Measurements from ENCODE around the gene ZNF22. TPM values are rescaled to one million over a fixed set of nuclear protein-coding genes. Genes with fewer than 3 reads are reported as not detected.

The ZNF22 gene
- total RNA-seq, 1 donor from 2014 or later = 34.2 TPM

- ChIA-PET CTCF (no interaction called here), POLR2A (no interaction called here)
- no peaks in the 10 kb centered on the region for H3K36me3 Mint-ChIP-seq (ENCODE audit: low read depth)
- H3K9me3 Mint-ChIP-seq = no peaks in the 10 kb centered on the region
- DNase-seq (no peak), ATAC-seq (ENCODE audit: low read depth) (no peak)
- no peak for TF ChIP-seq CTCF (IDR thresholded peaks at IDR 0.05)
- H3K4me3 Mint-ChIP-seq = no peak overlapping the region
- H3K4me1 Mint-ChIP-seq = no peaks in the 10 kb centered on the region
- intact Hi-C loops (cut with micrococcal nuclease) = no loop called here
- peaks cover 2% of the 10 kb centered on the region for H3K27me3 Mint-ChIP-seq
- no peak overlapping the region for H3K27ac Mint-ChIP-seq
Measured at GRCh38 chr10:44982114-44982460, 18.6 kb upstream of the ZNF22 start.

GRCh38 chr10:44982496-44982895 lies 18.2 kb upstream of the ZNF22 start:
- H3K27ac Mint-ChIP-seq = no peak overlapping the region
- intact Hi-C loops (cut with micrococcal nuclease) = no loop called here
- ChIA-PET POLR2A (no interaction called here), CTCF (no interaction called here)
- peaks cover 2% of the 10 kb centered on the region for H3K27me3 Mint-ChIP-seq
- no peak for DNase-seq
- no peaks in the 10 kb centered on the region for H3K36me3 Mint-ChIP-seq (ENCODE audit: low read depth)
- ATAC-seq (ENCODE audit: low read depth) = no peak
- H3K4me3 Mint-ChIP-seq = no peak overlapping the region
- no peaks in the 10 kb centered on the region for H3K9me3 Mint-ChIP-seq
- no peaks in the 10 kb centered on the region for H3K4me1 Mint-ChIP-seq
- TF ChIP-seq CTCF (IDR thresholded peaks at IDR 0.05) = no peak

GRCh38 chr10:44983066-44983894 lies 17.4 kb upstream of the ZNF22 start:
- CTCF ChIA-PET = no interaction called here
- no peak for TF ChIP-seq CTCF (IDR thresholded peaks at IDR 0.05)
- intact Hi-C loops (cut with micrococcal nuclease) = no loop called here
- H3K27me3 Mint-ChIP-seq = peaks cover 2% of the 10 kb centered on the region
- H3K36me3 Mint-ChIP-seq (ENCODE audit: low read depth) = no peaks in the 10 kb centered on the region
- H3K27ac Mint-ChIP-seq = no peak overlapping the region
- no peaks in the 10 kb centered on the region for H3K9me3 Mint-ChIP-seq
- no peak for DNase-seq
- no peaks in the 10 kb centered on the region for H3K4me1 Mint-ChIP-seq
- no peak overlapping the region for H3K4me3 Mint-ChIP-seq
- POLR2A ChIA-PET = no interaction called here
- no peak for ATAC-seq (ENCODE audit: low read depth)

- no peak for ATAC-seq (ENCODE audit: low read depth)
- POLR2A ChIA-PET = no interaction called here
- CTCF ChIA-PET = no interaction called here
- Mint-ChIP-seq H3K4me1 (no peaks in the 10 kb centered on the region), H3K27ac (no peak overlapping the region), H3K27me3 (peaks cover 2% of the 10 kb centered on the region), H3K36me3 (ENCODE audit: low read depth) (no peaks in the 10 kb centered on the region), H3K4me3 (no peak overlapping the region), H3K9me3 (no peaks in the 10 kb centered on the region)
- intact Hi-C loops (cut with micrococcal nuclease) = no loop called here
- no peak for TF ChIP-seq CTCF (IDR thresholded peaks at IDR 0.05)
- no peak for DNase-seq
Measured at GRCh38 chr10:44983895-44984278, 16.8 kb upstream of the ZNF22 start.

GRCh38 chr10:44984671-44985101 lies 16.0 kb upstream of the ZNF22 start:
- Mint-ChIP-seq H3K4me1 (no peaks in the 10 kb centered on the region), H3K36me3 (ENCODE audit: low read depth) (no peaks in the 10 kb centered on the region), H3K27me3 (peaks cover 2% of the 10 kb centered on the region), H3K27ac (no peak overlapping the region), H3K9me3 (no peaks in the 10 kb centered on the region), H3K4me3 (no peak overlapping the region)
- intact Hi-C loops (cut with micrococcal nuclease) = no loop called here
- no peak for TF ChIP-seq CTCF (IDR thresholded peaks at IDR 0.05)
- ChIA-PET POLR2A (no interaction called here), CTCF (no interaction called here)
- no peak for DNase-seq
- ATAC-seq (ENCODE audit: low read depth) = no peak

Data from activated B cell treated with CpG ODN at 0.5 μM for 24 hours (primary cell).